ENCODE results near the gene ZBTB5.

DNA sequence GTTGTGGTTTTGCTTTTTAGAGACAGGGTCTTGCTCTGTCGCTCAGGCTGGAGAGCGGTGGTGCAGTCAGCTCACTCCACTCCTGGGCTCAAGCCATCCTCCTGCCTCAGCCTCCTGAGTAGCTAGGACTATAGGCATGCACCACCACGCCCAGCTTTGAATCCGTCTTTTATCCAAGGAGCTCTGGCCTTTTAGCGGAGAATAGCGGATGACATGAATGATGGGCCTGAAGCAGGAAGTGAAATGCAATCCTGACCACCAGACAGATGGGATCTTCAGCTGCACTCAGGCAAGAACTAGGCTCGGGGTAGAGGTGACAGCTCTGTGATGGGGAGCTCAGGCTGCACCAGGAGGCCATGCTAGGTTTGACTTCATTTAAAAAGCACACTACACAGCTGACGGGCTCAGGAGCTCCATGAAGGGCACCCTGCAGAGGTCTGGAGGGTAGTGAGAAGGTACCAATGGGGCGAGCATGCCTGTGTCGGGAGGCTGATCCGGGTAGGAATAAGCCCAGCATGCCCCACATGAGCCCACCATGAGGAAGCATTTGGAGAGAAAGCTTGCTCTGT, 42.4 kb upstream of the ZBTB5 start:
- TF ChIP-seq EZH2phosphoT487 (IDR thresholded peaks at IDR 0.05; ENCODE audit: insufficient read depth, low read depth), result no peak
- TF ChIP-seq EZH2 (IDR thresholded peaks at IDR 0.05; ENCODE audit: insufficient read depth, poor library complexity, severe bottlenecking), result no peak

All from GM23248 (cell line).